HG03442 (cell line): ENCODE measurements around the gene KLC1.

ENCODE experiments used
- ATAC-seq: cut with Tn5 transposase; IDR thresholded peaks from one replicate; pipeline ENCODE4 v1.9.1; 2021; ENCODE audit warnings: mild to moderate bottlenecking, moderate library complexity; ENCODE audit not compliant: unreplicated experiment

The KLC1 gene

GRCh38 chr14:103688906-103689902, 60.2 kb downstream of the KLC1 start:
- peak; percentile 43 for ATAC-seq

GRCh38 chr14:103690332-103690731, 61.3 kb downstream of the KLC1 start:
- ATAC-seq, result no peak

- peak; percentile 50 for ATAC-seq
Observed at GRCh38 chr14:103691655-103692054, 62.6 kb downstream of the KLC1 start.

- no peak for ATAC-seq
Observed at GRCh38 chr14:103692159-103692558, 63.1 kb downstream of the KLC1 start.

- no peak for ATAC-seq
Observed at GRCh38 chr14:103692871-103693270, 63.9 kb downstream of the KLC1 start.

GRCh38 chr14:103693515-103693914, 64.5 kb downstream of the KLC1 start:
- no peak for ATAC-seq

- ATAC-seq, result no peak
Observed at GRCh38 chr14:103694572-103695026, 65.6 kb downstream of the KLC1 start.

- no peak for ATAC-seq
Observed at GRCh38 chr14:103695296-103696069, 66.5 kb downstream of the KLC1 start.

GRCh38 chr14:103696070-103696402, 67.0 kb downstream of the KLC1 start:
- no peak for ATAC-seq

GRCh38 chr14:103696466-103697071, 67.6 kb downstream of the KLC1 start:
- ATAC-seq, result no peak

- no peak for ATAC-seq
Observed at GRCh38 chr14:103697206-103697602, 68.2 kb downstream of the KLC1 start.

- no peak for ATAC-seq
Observed at GRCh38 chr14:103697603-103698379, 68.8 kb downstream of the KLC1 start.

GRCh38 chr14:103698380-103699260, 69.6 kb downstream of the KLC1 start:
- no peak for ATAC-seq

GRCh38 chr14:103699261-103699661, 70.2 kb downstream of the KLC1 start:
- ATAC-seq, result no peak

GRCh38 chr14:103699901-103700752, 71.1 kb downstream of the KLC1 start:
- ATAC-seq, result no peak

- ATAC-seq, result no peak
Observed at GRCh38 chr14:103700753-103701490, 71.9 kb downstream of the KLC1 start.

GRCh38 chr14:103702095-103702494, 73.1 kb downstream of the KLC1 start:
- no peak for ATAC-seq
